NCI-H1105 (cell line): ENCODE results near the gene PHLDB1.
"Not testable (repeated sequence)": the region's sequence is repeated elsewhere in the genome, so short reads cannot be mapped to it uniquely, and the experiment has no call there.

ENCODE experiments used
- DNase-seq: peaks from one replicate; lab custom pipeline; 2025; lab: John Stamatoyannopoulos, UW

PHLDB1 gene

DNA sequence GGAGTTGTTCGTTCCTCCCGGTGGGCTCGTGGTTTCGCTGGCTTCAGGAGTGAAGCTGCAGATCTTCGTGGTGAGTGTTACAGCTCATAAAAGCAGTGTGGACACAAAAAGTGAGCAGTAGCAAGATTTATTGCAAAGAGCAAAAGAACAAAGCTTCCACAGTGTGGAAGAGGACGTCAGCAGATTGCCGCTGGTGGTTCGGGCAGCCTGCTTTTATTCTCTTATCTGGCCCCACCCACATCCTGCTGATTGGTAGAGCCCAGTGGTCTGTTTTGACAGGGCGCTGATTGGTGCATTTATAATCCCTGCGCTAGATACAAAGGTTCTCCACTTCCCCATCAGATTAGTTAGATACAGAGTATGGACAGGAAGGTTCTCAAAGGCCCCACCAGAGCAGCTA is 80.9 kb downstream of the PHLDB1 start:
- DNase-seq: not testable (repeated sequence)

DNA sequence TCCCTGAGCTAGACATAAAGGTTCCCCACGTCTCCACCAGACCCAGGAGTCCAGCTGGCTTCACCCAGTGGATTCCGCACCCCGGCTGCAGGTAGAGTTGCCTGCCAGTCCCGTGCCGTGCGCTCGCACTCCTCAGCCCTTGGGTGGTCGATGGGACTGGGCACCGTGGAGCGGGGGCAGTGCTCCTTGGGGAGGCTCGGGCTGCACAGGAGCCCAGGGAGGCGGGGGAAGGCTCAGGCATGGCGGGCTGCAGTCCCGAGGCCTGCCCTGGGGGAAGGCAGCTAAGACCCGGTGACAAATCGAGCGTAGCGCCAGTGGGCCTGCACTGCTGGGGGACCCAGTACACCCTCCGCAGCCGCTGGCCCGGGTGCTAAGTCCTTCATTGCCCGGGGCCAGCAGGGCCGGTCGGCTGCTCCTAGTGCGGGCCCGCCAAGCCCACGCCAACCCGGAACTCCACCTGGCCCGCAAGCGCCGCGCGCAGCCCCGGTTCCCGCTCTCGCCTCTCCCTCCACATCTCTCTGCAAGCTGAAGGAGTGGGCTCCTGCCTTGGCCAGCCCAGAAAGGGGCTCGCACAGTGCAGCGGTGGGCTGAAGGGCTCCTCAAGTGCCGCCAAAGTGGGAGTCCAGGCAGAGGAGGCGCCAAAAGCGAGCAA is 81.6 kb downstream of the PHLDB1 start:
- no peak for DNase-seq

DNA sequence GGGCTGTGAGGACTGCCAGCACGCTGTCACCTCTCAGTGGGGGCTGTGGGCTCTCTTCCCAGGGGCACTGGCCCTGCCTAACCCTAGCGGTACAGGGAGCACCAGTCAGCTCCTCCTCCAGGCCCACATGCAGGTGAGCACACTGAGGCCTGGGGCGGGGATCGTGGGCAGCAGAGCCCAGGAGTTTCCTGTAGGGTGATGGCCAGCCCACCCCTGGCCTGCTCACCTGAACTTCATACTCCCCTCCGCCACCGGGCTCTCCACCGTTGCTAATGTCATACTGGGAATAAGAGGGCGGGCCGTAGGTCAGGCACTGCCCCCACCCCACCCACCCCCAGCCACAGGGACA is 82.1 kb downstream of the PHLDB1 start:
- no peak for DNase-seq

DNA sequence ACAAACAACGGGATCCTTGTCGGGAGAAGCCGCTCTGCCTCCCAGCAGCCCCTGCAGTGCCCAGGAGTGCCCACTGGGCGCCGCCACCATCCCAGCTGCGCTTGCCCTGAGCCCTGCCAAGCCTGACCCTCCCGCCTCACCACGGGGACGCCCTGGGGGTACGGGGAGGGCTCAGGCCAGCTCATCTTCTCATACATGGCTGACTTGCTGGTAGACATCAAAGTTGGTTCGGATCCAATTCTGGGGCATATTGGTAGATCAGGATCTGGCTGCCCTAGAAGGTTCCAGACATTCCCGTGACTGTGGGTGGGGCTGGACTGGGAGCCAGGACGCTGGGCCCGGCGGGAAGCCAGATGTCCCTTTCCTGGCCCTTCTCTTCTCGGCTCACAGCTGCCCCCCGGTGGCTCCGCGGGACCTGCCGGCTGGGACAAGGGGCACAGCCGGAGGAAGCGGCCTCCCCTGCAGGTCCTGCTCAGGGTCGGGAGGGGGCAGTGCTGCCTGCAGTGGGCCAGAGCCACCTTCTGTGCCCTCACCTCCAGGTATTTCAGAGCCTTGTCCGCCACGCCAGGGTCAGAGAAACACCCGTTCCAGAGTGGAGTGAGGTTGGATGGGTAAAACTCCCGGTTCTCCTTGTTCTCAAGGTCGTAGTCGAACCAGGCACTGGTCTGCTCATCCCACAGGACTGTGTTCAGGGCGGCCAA is 82.6 kb downstream of the PHLDB1 start:
- peak; percentile 98 for DNase-seq

DNA sequence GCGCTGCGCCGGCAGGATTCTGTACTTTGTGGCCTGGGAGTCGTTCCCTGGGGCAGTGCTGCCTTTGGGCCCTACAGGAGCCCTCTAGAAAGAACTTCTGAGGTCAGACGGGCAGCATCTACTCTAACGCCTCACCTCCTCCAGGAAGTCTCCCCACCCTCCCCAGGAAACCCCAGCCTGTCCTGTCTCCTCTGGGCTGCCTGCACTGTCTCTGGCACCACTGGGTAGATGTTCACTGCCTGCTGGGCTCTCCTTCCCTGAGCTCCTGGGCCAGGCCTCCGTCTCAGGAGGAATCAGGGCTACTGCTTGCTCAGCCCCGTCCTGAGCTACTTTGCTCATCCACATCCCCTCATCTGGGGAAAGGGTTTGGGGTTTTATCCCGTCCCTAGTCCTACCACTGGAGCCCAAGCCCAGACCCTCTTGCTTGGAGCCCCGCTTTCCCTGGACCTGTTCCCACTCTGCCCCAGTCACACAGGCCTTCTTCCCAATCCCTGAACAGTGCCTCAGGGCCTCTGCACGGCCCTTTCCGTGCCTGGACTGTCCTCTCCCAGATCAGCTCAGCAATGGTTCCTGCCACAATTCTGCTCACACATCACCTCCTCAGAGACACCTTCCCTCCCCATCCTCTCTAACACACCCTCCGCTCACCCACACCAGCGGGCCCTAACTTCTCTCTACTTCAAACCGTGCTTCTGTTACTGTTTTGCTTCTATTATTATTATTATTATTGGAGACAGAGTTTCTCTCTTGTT is 83.3 kb downstream of the PHLDB1 start:
- no peak for DNase-seq

DNA sequence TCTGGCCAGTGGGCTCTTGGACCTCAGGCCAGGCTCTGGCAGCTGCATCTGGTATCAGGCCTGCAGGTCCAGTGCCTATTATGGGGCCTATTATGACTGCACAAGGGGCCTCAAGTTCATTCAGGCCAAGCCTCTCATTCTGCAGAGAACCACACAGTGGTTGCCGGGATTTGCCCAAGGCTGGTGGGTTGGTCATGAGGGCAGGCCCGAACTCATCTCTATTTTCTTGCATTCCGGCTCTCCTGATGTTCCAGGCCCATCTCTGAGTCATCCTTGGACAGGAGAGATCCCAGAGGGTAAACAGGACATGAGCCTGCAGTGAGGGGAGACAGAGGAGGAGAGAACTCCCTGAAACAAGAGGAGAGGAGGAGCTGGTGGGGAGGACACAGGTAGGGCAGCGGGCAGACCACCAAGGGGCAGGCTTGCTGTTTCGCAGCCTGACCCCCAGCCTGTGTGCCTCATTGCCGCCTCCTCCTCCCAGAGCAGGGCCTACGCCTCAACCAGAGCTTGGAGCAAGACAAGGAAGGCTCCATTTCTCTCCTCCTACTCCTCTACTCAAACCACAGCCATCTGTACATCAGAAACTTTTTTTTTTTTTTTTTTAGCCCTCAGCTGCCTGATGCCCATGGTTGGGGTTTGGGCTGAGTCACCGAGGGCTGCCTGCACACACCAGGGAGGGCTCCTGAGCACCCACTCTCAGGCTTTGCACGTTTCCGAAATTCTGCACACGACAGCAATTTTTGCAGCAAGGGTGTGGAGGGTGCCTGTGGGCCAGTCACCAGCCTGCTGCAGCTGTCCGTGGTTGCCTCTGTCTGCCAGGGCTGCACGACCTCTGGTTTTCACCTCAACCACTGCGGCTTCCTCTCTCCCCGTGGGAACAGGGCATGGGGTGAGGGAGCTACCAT is 84.8 kb downstream of the PHLDB1 start:
- DNase-seq: no peak

DNA sequence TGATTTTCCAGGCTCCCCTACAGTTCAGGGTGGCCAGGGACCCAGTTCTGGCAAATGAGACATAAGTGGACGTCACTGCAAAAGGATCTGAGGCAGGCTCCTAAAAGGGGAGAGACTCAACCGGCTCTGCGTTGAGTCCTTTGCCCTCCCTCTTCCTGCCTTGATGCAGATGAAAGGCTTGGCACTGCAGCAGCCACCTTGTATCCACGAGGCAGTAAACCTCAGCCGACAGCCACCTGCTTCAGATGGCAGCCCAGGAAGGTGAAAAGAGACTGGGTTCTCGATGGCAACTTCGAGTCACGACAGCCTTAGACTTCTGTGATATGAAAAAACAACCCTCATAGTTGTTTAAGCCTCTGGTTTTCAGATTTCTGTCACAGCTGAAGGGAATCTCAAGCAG is 86.8 kb downstream of the PHLDB1 start:
- no peak for DNase-seq

DNA sequence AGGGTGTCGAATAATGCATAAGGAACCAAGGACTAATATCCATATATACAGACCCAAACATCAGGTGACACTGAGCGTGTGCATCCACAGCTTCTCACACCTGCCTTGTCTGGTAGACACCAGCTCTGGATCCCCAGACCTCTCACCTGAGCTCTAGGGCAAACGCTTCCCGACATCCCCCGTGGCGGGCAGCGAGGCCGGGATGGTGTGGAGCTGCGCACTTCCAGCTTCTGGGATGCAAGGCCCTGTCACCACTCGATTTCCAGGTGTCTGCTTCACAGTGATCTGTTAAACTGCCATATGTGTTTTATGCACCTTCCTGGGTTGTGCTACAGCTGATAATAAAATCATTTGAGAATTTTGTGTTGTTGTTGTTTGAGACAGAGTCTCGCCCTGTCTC is 87.4 kb downstream of the PHLDB1 start:
- no peak for DNase-seq

DNA sequence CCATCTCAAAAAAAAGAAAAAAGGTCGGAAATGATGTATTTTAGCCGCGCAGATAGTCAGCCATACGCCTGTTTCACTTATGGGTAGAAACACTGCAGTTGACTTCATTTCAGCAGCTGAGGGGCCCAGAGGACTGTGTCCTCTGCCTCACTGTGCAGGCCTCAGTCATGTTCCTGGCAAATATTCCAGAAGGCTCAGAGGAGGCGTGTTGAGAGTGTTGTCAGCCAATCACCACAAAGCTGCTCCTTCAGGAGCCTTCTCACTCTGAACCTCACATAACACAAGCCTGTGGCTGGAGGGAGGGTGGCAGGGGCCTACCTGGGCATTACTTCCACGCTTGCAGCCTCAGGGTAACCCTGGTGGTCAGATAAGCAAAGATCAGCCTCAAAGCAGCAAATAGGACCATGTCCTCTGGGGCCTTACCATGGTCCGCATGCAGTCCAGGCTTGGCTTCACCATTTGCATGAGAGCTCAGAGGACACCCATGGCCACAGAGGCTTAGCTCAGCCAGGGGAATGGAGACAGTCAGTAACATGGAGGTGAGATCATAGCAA is 89.3 kb downstream of the PHLDB1 start:
- DNase-seq: no peak

DNA sequence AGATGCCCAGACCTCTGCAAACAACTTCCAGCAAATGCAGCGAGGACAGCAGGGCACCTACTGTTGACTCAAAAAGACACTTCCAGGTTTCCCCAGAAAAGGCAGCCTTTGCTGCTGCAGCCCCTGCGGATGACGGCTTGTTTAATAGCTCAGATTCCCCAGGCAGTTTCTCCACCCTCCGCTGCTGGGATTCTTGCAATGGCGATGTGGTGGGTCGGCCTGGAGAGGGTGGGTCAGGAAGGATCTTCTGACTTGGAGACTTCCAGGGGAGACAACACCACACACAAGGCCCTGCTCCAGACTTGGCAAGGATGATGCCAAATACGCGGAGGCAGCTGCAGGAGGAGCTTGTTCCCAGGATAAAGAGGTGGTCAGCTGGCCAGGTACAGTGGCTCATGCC is 89.9 kb downstream of the PHLDB1 start:
- DNase-seq: no peak

DNA sequence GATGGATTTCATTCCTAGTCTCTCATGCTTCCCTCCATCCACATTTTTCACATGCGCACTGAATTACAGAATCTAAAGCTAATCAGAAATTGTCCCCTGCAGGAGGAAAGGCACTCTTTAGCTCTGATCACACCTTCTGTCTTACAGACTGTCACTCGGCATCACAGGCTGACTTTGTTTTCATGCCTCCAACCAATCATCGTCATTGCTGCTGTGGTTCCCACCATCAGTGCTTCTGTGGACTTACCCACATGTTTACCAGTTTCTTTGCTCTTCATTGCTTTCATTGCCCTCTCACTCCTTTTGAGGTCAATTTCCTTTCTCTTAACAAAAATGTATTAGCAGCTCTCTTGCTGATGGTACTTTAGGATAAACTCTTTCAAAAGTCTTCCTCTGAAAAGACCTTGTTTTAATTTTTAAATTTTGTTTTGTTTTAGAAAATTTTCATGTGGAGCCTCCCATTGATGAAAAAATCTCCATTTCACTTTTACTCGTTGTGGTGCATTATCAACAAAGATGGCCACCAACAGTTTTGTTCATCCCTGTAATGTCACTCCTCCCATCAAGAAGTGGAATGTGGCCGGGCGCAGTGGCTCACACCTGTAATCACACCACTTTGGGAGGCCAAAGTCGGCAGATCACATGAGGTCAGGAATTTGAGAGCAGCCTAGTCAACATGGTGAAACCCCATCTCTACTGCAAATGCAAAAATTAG is 92.2 kb downstream of the PHLDB1 start:
- no peak for DNase-seq

DNA sequence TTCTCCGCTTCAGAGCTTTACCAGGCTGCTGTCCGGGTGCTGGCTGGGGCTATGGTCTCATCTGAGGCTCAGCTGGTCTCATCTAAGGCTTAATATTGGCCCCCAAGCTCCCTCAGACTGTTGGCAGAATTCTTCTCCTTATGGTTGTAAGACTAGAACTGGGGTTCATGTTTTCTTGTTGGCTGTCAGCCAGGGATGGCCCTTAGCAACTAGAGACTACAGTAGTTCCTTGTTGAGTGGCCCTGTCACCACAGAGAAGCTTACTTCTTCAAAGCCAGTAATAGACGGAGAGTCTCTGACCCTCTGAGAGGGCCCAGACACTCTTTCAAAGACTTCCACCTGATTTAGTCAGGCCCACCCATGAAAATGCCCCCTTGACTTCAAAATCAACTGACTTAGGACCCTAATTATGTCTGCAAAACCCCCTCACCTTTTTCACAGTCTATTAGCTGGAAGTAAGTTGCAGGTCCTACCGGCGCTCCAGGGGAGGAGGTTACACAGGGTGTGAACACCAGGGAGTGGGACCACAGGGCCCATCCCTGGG is 96.2 kb downstream of the PHLDB1 start:
- DNase-seq: no peak

DNA sequence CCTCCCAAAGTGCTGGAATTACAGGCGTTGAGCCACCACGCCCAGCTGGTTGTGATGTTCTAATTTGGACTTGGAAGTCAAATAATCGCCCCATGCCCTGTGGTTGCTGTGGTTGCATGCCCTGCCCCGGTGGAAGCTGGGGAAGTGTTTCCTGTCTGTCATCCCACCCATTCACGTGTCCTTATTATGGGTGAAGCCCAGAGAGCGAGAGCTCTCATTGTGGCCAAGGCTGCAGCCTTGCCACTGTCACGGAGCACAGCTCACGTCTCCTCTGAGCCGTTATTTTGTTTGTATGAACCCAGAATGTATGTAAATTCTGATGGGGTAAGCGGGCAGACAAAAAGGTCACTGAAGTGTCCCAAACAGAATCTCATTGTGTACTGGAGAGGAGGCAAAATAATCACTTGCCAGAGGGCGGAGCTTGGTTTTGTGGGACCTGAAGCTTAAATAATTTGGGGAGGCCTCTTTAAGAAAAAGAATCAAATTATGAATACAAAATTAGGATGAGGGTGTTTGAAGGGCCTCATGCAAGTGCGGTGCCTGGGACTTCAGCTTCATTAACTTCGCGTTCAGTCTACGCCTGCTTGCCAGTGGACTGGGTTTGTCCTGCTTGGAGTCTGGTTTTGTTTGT is 97.8 kb downstream of the PHLDB1 start:
- DNase-seq: no peak

DNA sequence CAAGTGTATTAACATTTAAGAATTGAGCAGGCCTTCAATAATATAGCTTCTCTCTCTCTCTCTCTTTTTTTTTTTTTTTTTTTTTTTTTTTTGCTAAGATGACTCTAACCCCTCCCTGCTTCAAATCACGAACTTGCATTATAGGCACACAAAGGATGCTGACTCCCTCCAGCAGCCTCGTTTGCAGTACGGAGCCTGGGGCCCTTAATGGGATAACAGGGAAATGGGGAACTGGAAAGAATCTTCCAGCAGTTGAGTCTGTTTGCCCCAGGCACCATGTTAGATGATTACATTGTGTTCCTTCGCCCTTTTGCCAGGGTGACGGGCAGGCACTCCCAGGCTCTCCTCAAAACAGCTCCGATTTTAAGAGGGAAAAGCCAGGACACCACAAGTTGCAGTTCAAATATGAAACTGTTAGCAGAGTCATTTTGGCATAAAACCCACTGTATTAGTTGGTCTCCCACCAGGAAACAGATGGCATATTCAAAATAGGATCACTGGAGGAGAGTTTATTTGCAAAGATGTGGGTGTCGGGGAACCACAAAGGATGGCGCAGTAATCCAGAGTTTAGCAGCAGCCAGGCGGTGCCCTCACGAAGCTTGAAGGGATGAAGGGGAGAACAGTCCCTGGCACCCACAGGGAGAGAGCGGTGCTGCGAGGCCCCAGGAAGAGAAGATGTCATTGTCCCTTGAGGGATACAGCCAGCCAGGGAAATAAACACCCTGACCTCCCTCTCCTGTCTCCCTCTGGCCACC is 98.6 kb downstream of the PHLDB1 start:
- no peak for DNase-seq

DNA sequence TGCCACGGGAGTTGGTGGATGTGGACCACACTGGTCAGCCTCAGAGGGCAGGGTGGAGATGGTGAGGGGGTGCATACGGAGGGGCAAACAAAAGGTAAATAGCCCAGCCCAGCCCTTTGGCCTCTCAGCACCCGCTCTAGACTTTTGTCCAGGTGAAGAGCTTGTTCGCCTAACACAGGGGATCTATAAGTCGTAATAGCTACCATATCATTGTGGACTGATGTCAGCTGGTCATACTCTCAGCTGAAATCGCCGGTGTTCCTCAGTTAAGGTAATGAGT is 99.1 kb downstream of the PHLDB1 start:
- DNase-seq: no peak
